HG02852 (cell line): ENCODE data around the gene CSK.
"Not testable (repeated sequence)": the region's sequence is repeated elsewhere in the genome, so short reads cannot be mapped to it uniquely, and the experiment has no call there.

Source experiments
- ATAC-seq: cut with Tn5 transposase; IDR thresholded peaks from one replicate; pipeline ENCODE4 v1.9.1; 2021; ENCODE audit warnings: mild to moderate bottlenecking, moderate library complexity; ENCODE audit not compliant: unreplicated experiment

Gene CSK

DNA sequence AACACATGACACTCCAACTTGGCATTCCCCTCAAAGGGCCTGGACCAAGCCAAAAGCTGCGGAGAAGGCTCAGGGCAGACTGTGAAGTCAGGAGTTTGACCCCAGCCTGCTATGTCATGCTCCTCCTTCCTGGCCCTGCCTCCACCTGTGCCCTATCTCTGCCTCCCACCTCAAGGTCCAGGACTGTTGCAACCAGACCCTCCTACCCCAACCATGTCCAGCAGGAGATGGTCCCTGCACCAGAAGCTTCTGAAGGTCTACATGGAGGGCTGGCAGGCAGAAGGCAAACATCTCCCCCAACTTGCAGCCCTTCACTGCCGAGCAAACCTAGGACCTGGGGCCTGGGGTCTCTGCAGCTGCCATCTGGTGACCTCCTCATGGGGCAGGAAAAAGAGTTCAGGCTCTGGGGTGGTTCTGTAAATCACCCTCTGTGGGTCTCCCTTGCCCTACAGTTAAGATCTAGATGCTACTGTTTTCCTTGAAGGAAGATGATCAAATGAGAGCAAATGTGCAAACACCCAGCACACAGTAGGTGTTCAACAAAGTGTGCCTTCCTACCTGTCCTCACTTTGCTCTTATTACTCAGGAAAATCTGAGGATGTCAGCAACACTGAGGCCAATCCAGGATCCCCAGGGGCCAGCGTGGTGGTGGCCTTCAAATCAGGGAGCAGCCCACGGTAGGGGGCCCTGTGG is 11.5 kb upstream of the CSK start:
- ATAC-seq, result no peak

DNA sequence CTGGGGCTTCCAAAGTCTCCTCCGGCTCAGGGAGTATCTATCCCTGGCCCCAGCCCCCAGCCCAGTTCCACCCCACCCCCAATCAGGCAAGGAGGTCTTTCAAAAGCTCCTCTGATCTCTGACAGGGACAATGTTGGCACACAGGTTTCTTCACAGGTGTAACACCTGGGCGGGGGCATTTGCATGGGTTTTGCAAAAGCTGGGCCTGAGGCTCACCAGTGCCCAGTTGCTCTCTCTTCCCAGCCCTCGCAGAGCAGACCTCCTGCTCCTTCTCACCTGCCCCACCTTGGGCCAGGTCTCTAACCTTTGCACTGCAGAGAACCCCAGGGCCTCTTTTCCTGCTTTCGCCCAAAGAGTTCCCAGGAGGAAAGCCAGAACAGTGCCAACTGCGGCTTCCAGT is 8.6 kb upstream of the CSK start:
- no peak for ATAC-seq

DNA sequence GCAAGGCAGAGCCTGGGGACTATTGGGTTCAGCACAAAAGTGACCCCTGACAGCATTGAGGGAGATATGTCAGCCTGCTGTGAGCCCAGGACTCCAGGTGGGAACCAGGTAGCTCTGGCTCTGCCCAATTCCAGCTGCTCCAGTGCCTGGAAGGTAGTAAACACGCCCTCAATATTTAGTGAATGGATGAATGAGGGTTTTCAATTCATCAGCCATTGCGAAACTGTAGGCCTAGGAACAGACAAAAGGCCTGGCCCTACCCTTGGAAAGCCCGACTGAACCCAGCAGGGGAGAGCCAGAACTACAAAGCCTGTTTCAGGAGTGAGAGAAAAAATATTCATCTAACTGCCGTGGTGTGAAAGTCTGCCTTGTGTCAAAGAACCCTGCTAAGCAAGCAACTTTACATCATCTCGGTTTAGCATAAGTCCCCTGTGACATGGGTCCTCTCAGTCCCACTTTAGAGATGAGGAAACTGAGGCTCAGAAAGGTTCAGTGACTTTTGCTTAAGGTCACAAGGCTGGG is 8.1 kb upstream of the CSK start:
- no peak for ATAC-seq

DNA sequence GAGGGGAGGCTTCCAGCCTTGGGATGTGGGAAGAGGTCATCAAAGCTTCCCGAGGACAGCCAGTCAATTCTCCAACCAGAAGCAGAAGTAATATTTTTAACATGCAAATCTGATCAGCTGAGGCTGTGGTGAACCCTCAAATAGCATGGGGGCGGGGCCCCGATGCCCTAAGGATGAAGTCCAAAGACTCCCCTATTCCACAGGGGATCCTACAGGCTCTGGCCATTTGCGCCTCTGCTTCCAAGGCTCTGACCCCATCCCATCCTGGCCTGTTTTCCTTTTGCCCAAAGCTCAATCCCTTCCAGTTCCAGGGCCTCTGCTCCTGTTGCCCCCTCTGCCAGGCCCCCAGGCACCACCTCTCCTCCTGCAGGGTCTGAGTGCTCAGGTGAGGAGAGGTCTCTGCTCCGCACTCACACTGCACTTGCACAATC is 6.7 kb upstream of the CSK start:
- no peak for ATAC-seq

DNA sequence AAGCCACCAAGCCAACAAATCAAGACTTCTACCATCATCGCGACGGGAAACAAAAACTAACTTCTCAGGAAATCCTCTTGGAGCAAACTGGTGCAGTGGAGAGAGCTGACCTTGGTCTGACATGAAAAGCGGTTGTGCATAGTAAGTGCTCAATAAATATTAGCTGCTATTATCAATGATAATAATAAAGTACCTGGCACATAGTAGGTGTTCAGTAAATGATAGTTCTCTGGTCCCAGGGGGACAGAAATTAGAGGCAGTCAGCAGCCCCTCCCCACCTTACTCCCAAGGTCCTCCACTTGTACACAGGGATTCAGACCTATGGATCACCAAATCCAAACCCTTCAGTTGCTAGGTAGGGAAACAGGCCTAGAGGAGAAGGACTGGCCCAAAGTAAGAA is 6.0 kb upstream of the CSK start:
- ATAC-seq, result no peak

DNA sequence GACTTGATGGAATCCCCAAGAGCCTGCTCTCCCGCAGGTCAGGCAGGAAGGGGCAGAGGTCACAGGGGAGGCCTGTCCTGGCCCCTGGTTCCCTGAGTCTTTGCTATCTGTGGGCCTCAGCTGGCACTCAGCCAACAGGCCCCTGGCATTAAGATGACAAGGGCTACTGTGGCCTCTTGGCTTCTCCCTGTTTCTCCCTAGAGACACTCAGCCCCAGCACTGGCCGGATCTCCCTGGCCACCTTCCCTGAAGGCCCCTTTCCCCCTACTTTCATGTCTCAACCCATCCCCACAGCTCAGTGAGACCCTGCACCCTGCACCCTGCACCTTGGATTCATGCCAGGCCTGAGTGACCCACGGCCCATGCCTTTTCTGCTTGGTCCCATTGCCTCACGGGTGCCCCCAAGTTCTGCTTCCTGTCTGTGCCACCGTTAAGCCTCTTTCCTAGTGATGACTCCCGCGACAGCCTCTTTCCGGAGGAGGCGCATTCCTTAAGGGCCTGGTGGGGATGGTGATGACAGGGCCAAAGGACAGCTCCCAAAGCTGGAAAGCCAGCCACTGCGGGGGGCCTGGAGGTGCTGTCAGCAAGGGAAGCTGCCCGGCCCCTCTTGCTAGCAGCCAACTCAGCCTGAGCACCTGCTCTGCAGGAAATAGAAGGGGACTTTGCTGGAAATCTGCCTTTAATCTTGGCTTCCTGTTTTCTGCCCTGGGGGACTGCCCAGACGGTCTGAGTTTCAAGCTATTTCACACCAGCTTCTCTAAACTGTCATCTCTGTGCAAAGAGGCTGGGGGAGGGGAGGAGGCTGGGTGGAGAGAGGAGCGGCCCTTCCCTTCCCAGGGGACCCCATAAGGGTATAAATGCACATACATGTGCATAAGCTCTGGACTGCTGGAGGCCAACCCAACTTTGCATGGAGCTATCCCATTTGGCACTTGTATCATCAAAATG is 4.8 kb upstream of the CSK start:
- ATAC-seq, result no peak

DNA sequence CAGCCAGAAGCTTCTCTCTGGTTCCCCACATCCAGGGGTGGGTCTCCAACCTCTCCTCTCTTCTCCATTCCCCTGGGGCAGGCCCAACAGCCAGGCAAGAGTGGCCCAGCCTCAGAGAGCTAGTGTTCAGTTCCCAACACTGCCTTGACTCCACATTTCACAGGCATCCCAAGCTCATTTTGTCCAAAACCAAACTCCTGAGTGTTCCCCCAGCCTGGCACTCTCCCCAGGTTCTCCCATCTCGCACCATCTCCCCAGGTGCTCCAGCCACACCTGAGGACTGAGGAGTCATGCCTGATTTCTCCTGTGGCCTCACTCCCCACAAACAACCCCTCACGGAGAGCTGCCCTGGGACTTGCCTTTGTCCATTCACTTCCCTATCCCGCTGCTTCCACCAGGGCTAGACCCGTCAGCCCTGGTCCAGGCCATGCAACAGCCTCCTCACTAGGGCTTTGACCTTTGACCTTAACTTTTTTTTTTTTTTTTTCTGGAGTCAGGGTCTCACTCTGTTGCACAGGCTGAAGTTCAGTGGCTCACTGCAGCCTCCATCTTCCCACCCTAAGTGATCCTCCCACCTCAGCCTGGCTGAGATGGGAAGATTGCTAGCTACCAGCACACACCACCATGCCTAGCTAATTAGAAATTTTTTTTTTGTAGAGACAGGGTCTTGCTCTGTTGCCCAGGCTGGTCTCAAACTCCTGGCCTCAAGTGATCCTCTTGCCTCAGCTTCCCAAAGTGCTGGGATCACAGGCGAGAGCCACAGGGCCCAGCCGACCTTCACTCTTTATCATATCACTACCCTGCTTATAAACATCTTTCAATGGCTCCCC is 3.9 kb upstream of the CSK start:
- no peak for ATAC-seq

DNA sequence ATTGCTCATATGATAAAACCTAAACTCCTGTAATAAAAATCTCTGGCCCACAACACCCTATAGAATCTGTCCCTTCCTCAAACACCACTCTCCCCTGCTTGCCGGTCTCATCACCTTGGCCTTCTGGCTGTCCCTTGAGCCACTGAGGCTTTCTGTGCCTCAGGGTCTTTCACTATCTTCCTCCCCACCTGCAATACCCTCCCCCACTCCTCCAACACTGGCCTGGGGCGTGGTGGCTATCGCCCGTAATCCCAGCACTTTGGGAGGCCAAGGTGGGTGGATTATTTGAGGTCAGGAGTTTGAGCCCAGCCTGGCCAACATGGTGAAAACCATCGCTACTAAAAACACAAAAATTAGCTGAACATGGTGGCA is 3.3 kb upstream of the CSK start:
- ATAC-seq, result no peak

DNA sequence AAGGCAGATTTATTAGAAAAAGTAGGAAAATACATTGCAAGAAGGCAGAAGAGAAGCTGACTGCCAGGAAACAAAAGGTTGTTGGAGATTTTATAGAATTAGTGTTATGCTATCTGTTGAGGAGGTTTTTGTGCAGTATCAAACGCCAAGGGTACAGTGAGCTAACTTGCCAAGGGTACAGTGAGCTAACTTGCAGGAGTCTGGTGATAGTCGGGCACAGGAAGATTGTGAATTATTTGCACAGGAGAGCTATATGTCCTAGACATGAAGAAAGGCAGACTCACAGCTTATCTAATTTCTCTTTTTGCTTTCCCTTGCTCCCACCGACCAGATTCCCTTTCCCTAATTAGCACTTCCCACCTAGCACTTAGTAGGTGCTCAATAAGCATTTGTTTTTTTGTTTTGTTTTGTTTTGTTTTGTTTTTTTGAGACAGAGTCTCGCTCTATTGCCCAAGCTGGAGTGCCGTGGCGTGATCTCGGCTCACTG is 2.7 kb upstream of the CSK start:
- ATAC-seq, result no peak

DNA sequence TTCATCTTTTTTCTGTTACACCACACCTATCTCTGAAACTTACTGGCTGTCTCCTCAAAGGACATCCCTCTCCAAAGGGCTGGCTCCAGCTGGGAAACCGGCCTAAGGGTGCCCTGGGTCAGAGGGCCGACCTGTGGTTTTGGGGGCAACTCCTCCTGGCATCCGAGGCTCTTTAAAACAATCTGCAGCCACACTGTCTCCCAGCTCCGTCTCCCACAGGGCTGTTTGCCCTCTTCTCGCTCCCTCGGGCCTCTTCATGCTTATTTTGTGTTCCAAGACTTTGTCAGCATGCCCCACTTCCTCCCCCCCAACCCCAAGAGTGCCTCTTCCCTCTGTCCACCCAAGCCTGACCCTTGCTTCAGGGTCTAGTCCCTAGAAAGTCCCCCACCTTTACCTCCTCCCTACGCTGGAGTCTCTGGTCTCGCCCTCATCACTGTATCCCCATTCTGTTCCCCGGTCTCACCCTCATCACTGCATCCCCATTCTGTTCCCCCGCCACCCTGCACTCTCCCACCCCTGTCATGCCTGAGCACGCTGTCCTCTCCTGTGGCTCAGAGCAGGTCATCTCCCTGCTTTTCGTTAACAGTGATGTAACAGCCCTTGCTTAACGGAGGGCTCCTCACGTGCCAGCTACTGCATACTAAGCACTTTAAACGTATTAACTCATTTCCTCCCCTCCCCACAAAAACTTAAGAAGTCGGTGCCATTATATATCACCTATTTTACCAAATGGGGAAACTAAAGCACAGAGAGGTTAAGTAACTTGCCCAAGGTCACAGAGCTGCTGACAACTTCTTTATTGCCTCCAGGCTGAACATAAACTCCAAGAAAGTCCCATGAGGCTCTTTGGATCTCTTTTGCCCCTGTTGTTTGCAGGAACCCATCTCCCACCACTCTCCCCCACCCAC is 1.1 kb upstream of the CSK start:
- no peak for ATAC-seq

DNA sequence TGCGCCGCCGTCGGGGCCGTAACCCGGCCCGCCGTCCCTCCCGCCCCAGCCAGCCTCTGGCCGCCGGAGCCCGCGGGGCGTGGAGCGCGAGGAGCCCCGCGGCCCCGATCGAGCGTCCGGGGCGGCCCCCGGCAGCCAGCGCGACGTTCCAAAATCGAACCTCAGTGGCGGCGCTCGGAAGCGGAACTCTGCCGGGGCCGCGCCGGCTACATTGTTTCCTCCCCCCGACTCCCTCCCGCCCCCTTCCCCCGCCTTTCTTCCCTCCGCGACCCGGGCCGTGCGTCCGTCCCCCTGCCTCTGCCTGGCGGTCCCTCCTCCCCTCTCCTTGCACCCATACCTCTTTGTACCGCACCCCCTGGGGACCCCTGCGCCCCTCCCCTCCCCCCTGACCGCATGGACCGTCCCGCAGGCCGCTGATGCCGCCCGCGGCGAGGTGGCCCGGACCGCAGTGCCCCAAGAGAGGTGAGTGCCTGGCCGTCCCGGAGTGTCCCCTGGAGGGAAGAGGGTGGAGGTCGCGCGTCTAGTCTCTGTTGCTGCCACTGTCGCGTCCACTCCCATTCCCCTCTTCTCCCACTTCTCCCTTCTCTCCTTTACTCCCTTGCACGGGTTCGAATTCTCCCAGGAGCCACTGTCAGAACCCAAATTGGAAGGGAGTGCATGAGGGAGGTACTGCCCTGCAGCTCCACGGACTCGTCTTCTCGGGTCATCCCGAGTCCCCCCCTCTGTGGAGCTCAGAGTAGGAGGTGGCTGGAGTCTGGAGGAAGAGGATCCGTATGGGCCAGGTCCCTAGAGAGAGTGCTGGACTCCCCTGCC is 585 bp downstream of the CSK start:
- ATAC-seq, result peak; percentile 14

DNA sequence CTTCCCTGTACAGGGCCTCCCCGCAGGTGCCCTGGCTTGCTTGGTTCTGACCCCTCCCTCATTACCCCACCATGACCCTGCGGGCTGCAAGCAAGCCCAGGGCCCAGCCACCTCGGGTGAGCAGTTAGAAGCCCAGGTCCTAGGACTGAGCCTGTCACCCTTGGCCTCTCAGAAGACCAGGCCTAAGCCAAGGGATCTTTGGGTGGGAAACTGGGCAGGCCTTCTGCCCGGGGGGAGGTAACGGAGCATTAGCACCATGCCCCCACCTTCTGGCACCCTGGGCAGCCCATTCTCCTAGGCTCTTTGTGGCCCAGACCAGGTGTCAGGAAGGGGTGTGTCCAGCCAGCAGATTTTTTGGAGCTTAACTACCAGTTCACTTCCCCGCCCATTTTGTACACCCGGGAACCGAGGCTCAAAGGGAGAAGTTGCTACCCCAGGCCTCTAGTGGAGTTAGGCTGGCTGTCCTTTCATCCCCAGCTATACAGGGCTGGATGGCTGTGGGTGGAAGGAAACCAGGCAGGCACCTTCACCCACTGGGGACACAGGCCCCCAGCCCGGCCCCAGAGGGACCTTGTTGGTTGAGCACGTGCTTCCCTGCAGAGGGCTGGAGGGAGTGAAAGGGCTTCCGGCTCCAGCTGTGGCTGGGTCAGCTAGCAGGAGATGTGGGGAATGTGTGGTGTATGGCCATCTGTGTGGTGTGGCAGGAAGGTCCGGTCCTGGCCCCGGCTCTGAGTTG is 1.4 kb downstream of the CSK start:
- ATAC-seq, result no peak

DNA sequence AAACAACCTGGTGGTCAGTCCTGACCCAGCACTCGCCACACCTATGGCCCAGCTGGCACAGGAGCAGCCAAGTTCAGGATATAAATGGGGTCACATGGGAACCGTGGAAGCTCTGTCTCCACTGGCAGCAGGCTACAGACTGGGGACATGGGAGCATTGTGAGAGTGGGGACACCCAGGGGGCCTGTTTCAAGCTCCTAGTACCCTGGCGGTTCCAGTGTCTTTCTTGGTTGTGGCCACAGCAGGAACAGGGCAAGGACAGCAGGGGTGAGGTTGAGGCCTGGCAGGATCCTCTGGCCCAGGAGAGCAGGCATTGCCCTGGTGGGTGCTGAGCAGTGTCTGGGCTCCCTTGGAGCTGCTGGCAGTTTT is 1.9 kb downstream of the CSK start:
- no peak for ATAC-seq

DNA sequence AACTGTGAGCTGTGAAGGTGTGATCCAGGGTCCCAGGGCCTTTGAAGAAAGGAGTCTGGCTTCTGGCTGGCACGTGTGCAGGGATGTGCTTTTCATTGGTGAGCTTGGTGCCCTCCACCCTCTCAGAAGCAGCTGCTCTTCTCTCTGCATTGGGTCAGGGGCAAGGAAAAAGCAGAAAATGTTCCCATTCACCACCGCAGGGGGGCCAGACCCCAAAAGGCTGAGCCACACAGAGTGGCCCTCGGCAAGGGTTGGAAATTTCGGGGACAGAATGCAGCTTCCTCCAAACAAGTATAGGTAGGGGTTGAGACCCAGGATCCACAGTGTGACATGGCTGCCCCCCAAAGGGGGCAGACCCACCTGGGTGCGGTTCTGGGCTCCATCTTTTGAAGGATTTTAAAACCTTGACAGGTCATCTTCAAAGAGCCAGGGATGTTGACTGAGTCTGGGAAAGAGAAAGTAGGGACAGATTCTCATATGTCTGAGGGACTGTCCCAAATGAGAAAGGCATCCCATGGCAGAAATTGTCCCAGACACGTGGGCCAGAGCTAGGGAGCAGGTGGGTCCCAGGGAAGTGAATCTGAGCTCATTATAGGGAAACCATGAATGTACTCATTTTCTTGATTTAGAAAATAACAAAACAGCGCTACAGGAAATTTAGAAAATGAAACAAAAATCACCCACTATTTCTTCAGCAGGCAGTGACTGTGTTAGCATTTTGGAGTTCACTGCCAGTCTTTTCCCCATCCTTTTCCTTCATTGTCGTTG is 2.7 kb downstream of the CSK start:
- no peak for ATAC-seq

DNA sequence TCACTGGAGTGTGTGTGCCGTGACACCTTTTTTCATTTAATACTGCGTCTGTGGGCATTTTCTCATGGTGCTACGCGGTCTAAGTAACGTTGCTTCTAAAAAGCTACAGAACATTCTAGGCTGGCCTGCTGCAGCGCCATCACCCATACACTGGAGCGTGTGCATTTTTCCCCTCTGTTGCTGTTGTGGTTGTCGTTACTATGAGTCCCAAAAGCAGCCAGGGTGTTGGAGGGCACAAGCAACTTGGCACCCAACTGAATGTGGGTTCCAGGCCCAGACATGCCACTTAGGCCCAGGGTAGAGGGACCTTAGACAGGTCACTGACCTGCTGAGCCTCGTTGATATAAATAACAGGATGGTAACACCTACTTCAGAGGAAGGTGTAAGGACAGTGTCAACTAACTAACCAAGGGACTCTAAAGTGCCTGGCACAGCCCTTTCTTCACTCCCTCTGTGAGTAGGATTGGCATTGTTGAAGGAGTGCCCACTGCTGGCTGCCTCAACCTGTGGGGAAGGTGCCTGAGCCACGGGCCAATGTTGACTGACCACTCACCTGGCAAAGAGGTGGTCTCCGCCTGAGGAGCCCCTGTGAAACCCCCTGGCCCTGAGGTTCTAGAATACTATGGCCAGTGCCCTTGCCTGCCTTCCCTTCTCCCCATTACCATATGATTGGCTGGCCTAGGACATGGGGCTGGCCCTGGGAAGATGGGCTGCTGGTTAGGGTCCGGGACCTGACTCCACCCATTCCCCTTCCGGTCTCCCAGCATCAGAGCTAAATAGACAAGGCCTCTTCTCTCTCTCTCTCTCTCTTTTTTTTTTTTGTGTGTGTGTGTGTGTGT is 3.5 kb downstream of the CSK start:
- no peak for ATAC-seq

DNA sequence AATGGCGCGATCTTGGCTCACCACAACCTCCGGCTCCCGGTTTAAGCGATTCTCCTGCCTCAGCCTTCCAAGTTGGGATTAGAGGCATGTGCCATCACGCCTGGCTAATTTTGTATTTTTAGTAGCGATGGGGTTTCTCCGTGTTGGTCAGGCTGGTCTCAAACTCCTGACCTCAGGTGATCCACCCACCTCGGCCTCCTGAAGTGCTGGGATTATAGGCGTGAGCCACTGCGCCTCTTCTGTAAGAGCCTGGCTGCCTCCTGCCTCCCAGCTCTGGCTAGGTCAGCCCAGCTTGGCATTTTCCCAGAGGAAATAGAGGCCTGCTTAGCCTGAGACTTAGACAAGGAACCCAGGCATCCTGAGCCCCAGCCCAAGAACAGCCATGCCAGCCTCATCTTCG is 4.2 kb downstream of the CSK start:
- not testable (repeated sequence) for ATAC-seq
